WTC11 (cell line): Measurements from ENCODE around the gene TIPRL. TPM values are rescaled to one million over a fixed set of nuclear protein-coding genes. Genes with fewer than 3 reads are reported as not detected.

Source experiments
- CREM ChIP-seq: sonication (generic); formaldehyde crosslinking; IDR thresholded peaks from 2 replicates; pipeline ENCODE4 v1.8.1; 2022; ENCODE audit warnings: mild to moderate bottlenecking, missing genetic modification reagents, moderate library complexity
- FOXK1 ChIP-seq: sonication (generic); formaldehyde crosslinking; IDR thresholded peaks from 2 replicates; pipeline ENCODE4 v1.8.0; 2022; ENCODE audit warnings: mild to moderate bottlenecking, moderate library complexity, missing genetic modification reagents
- GRHL2 ChIP-seq: fragments of 250-450 bp; sonication (Bioruptor Pico); IDR thresholded peaks from 2 replicates; pipeline ENCODE4 v1.8.0; 2022; ENCODE audit warnings: mild to moderate bottlenecking, moderate library complexity; ENCODE audit not compliant: insufficient replicate concordance, severe bottlenecking
- JUN ChIP-seq: sonication (generic); formaldehyde crosslinking; IDR thresholded peaks from 2 replicates; pipeline ENCODE4 v1.8.0; 2023; ENCODE audit warnings: mild to moderate bottlenecking, missing genetic modification reagents
- KAT7 ChIP-seq: sonication (generic); formaldehyde crosslinking; IDR thresholded peaks from 2 replicates; pipeline ENCODE4 v1.8.1; 2023; ENCODE audit warnings: missing genetic modification reagents, mild to moderate bottlenecking, borderline replicate concordance
- MYBL2 ChIP-seq: sonication (generic); formaldehyde crosslinking; IDR thresholded peaks from 2 replicates; pipeline ENCODE4 v1.8.1; 2023; ENCODE audit warnings: mild to moderate bottlenecking, moderate library complexity, missing genetic modification reagents
- RORB ChIP-seq: fragments of 250-450 bp; sonication (Bioruptor Pico); IDR thresholded peaks from 2 replicates; pipeline ENCODE4 v1.9.0; 2021; ENCODE audit warnings: mild to moderate bottlenecking
- SMAD4 ChIP-seq: sonication (generic); formaldehyde crosslinking; IDR thresholded peaks from 2 replicates; pipeline ENCODE4 v1.8.0; 2022; ENCODE audit warnings: mild to moderate bottlenecking, missing genetic modification reagents
- SOX15 ChIP-seq: fragments of 250-450 bp; sonication (Bioruptor Pico); IDR thresholded peaks from 2 replicates; pipeline ENCODE4 v1.9.0; 2021; ENCODE audit warnings: mild to moderate bottlenecking
- TCF7 ChIP-seq: sonication (generic); formaldehyde crosslinking; IDR thresholded peaks from 2 replicates; pipeline ENCODE4 v1.8.0; 2022; ENCODE audit warnings: mild to moderate bottlenecking, low read depth, missing genetic modification reagents, moderate library complexity
- ZNF263 ChIP-seq: sonication (generic); formaldehyde crosslinking; IDR thresholded peaks from 2 replicates; pipeline ENCODE4 v1.8.1; 2022; ENCODE audit warnings: low read depth, mild to moderate bottlenecking, moderate library complexity, missing genetic modification reagents
- ZNF396 ChIP-seq: fragments of 250-450 bp; sonication (Bioruptor Pico); IDR thresholded peaks from 2 replicates; pipeline ENCODE4 v1.8.0; 2021; ENCODE audit warnings: mild to moderate bottlenecking, moderate library complexity, borderline replicate concordance
- ZNF416 ChIP-seq: fragments of 250-450 bp; sonication (Bioruptor Pico); IDR thresholded peaks from 2 replicates; pipeline ENCODE4 v1.9.0; 2021; ENCODE audit warnings: mild to moderate bottlenecking, inconsistent platforms
- total RNA-seq: library from RNA; stranded (reverse); gene quantifications from 3 replicates; pipeline ENCODE4 v1.2.3, GENCODE V29; 2021
- TF ChIP-seq, protein P1 (sequence below): fragments of 250-450 bp; sonication (Bioruptor Pico); IDR thresholded peaks from 2 replicates; pipeline ENCODE4 v1.9.0; 2021; ENCODE audit warnings: mild to moderate bottlenecking, borderline replicate concordance
- TF ChIP-seq, protein P2 (sequence below): sonication (generic); formaldehyde crosslinking; IDR thresholded peaks from 2 replicates; pipeline ENCODE4 v1.8.1; 2022; ENCODE audit warnings: missing genetic modification reagents, borderline replicate concordance
- TF ChIP-seq, protein P3 (sequence below): sonication (generic); formaldehyde crosslinking; IDR thresholded peaks from 2 replicates; pipeline ENCODE4 v1.8.0; 2022; ENCODE audit warnings: missing genetic modification reagents
- TF ChIP-seq, protein P4 (sequence below): sonication (generic); formaldehyde crosslinking; IDR thresholded peaks from 2 replicates; pipeline ENCODE4 v1.8.0; 2023; ENCODE audit warnings: missing genetic modification reagents
- TF ChIP-seq, protein P5 (sequence below): sonication (generic); formaldehyde crosslinking; conservative IDR thresholded peaks from 2 replicates; pipeline ENCODE4 v1.8.1; 2023; ENCODE audit warnings: mild to moderate bottlenecking, low read depth, missing genetic modification reagents, moderate library complexity
- TF ChIP-seq, protein P6 (sequence below): sonication (generic); formaldehyde crosslinking; IDR thresholded peaks from 2 replicates; pipeline ENCODE4 v1.8.1; 2022; ENCODE audit warnings: mild to moderate bottlenecking, moderate library complexity, missing genetic modification reagents

The TIPRL gene
- total RNA-seq, 1 experiment from 2014 or later, result 25.3 TPM

DNA sequence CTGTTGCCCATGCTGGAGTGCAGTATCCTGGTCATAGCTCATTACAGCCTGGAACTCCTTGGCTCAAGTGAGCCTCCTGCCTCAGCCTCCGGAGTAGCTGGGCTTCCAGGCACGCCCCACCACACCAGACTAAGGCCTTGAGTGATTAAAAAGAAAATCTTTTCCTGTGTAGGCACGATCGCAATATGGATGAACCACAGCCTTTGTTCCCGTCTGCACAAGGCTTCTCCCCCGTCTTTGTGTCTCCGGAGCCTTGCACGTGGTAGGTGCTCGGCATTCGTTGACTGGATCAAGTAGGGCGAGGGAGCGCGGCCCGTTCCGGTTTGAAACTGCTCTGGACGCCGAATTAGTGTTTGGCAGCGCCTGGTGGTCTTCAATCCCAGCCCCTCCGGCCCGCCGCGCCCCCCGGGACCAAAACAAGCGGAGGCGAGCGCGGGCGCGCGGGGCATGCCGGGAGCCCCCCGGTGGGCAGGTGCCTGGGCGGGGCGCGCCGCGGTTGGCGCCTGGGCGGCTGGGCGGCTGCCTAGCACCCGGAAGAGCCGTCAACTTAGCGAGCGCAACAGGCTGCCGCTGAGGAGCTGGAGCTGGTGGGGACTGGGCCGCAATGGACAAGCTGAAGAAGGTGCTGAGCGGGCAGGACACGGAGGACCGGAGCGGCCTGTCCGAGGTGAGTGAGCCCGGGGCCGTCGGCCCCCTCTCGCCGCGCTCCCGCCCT, 46.9 kb downstream of the TIPRL start, which contains the start of gene SFT2D2 (continued):
- TF ChIP-seq, protein P1, sequence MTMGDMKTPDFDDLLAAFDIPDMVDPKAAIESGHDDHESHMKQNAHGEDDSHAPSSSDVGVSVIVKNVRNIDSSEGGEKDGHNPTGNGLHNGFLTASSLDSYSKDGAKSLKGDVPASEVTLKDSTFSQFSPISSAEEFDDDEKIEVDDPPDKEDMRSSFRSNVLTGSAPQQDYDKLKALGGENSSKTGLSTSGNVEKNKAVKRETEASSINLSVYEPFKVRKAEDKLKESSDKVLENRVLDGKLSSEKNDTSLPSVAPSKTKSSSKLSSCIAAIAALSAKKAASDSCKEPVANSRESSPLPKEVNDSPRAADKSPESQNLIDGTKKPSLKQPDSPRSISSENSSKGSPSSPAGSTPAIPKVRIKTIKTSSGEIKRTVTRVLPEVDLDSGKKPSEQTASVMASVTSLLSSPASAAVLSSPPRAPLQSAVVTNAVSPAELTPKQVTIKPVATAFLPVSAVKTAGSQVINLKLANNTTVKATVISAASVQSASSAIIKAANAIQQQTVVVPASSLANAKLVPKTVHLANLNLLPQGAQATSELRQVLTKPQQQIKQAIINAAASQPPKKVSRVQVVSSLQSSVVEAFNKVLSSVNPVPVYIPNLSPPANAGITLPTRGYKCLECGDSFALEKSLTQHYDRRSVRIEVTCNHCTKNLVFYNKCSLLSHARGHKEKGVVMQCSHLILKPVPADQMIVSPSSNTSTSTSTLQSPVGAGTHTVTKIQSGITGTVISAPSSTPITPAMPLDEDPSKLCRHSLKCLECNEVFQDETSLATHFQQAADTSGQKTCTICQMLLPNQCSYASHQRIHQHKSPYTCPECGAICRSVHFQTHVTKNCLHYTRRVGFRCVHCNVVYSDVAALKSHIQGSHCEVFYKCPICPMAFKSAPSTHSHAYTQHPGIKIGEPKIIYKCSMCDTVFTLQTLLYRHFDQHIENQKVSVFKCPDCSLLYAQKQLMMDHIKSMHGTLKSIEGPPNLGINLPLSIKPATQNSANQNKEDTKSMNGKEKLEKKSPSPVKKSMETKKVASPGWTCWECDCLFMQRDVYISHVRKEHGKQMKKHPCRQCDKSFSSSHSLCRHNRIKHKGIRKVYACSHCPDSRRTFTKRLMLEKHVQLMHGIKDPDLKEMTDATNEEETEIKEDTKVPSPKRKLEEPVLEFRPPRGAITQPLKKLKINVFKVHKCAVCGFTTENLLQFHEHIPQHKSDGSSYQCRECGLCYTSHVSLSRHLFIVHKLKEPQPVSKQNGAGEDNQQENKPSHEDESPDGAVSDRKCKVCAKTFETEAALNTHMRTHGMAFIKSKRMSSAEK (CRISPR knock-in tag), result peak; percentile 95
- TF ChIP-seq SOX15 (no peak), TCF7 (CRISPR knock-in tag) (0 out of 2 replicates have a peak, but pooled peaks have one; percentile 24), ZNF416 (CRISPR knock-in tag) (no peak), CREM (CRISPR knock-in tag) (peak; percentile 87; the same call in 1 of the 2 replicates), SMAD4 (CRISPR knock-in tag) (no peak), FOXK1 (CRISPR knock-in tag) (peak; percentile 87), KAT7 (CRISPR knock-in tag) (peak; percentile 80; the same call in 1 of the 2 replicates), GRHL2 (CRISPR knock-in tag) (no peak), MYBL2 (CRISPR knock-in tag) (no peak; the same call in 1 of the 2 replicates), ZNF263 (CRISPR knock-in tag) (peak; percentile 55; the same call in 1 of the 2 replicates), JUN (CRISPR knock-in tag) (peak; percentile 77; the same call in 1 of the 2 replicates), RORB (CRISPR knock-in tag) (no peak), ZNF396 (CRISPR knock-in tag) (no peak)
- TF ChIP-seq, protein P2, sequence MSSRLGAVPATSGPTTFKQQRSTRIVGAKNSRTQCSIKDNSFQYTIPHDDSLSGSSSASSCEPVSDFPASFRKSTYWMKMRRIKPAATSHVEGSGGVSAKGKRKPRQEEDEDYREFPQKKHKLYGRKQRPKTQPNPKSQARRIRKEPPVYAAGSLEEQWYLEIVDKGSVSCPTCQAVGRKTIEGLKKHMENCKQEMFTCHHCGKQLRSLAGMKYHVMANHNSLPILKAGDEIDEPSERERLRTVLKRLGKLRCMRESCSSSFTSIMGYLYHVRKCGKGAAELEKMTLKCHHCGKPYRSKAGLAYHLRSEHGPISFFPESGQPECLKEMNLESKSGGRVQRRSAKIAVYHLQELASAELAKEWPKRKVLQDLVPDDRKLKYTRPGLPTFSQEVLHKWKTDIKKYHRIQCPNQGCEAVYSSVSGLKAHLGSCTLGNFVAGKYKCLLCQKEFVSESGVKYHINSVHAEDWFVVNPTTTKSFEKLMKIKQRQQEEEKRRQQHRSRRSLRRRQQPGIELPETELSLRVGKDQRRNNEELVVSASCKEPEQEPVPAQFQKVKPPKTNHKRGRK, result no peak
- TF ChIP-seq, protein P3, sequence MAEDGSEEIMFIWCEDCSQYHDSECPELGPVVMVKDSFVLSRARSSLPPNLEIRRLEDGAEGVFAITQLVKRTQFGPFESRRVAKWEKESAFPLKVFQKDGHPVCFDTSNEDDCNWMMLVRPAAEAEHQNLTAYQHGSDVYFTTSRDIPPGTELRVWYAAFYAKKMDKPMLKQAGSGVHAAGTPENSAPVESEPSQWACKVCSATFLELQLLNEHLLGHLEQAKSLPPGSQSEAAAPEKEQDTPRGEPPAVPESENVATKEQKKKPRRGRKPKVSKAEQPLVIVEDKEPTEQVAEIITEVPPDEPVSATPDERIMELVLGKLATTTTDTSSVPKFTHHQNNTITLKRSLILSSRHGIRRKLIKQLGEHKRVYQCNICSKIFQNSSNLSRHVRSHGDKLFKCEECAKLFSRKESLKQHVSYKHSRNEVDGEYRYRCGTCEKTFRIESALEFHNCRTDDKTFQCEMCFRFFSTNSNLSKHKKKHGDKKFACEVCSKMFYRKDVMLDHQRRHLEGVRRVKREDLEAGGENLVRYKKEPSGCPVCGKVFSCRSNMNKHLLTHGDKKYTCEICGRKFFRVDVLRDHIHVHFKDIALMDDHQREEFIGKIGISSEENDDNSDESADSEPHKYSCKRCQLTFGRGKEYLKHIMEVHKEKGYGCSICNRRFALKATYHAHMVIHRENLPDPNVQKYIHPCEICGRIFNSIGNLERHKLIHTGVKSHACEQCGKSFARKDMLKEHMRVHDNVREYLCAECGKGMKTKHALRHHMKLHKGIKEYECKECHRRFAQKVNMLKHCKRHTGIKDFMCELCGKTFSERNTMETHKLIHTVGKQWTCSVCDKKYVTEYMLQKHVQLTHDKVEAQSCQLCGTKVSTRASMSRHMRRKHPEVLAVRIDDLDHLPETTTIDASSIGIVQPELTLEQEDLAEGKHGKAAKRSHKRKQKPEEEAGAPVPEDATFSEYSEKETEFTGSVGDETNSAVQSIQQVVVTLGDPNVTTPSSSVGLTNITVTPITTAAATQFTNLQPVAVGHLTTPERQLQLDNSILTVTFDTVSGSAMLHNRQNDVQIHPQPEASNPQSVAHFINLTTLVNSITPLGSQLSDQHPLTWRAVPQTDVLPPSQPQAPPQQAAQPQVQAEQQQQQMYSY (CRISPR knock-in tag), result no peak
- TF ChIP-seq, protein P4, sequence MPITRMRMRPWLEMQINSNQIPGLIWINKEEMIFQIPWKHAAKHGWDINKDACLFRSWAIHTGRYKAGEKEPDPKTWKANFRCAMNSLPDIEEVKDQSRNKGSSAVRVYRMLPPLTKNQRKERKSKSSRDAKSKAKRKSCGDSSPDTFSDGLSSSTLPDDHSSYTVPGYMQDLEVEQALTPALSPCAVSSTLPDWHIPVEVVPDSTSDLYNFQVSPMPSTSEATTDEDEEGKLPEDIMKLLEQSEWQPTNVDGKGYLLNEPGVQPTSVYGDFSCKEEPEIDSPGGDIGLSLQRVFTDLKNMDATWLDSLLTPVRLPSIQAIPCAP (CRISPR knock-in tag), result no peak
- TF ChIP-seq, protein P5, sequence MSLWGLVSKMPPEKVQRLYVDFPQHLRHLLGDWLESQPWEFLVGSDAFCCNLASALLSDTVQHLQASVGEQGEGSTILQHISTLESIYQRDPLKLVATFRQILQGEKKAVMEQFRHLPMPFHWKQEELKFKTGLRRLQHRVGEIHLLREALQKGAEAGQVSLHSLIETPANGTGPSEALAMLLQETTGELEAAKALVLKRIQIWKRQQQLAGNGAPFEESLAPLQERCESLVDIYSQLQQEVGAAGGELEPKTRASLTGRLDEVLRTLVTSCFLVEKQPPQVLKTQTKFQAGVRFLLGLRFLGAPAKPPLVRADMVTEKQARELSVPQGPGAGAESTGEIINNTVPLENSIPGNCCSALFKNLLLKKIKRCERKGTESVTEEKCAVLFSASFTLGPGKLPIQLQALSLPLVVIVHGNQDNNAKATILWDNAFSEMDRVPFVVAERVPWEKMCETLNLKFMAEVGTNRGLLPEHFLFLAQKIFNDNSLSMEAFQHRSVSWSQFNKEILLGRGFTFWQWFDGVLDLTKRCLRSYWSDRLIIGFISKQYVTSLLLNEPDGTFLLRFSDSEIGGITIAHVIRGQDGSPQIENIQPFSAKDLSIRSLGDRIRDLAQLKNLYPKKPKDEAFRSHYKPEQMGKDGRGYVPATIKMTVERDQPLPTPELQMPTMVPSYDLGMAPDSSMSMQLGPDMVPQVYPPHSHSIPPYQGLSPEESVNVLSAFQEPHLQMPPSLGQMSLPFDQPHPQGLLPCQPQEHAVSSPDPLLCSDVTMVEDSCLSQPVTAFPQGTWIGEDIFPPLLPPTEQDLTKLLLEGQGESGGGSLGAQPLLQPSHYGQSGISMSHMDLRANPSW (CRISPR knock-in tag), result no peak
- TF ChIP-seq, protein P6, sequence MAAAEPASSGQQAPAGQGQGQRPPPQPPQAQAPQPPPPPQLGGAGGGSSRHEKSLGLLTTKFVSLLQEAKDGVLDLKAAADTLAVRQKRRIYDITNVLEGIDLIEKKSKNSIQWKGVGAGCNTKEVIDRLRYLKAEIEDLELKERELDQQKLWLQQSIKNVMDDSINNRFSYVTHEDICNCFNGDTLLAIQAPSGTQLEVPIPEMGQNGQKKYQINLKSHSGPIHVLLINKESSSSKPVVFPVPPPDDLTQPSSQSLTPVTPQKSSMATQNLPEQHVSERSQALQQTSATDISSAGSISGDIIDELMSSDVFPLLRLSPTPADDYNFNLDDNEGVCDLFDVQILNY (CRISPR knock-in tag), result peak; percentile 90
